Effector memory CD4-positive, alpha-beta T cell (primary cell): ENCODE results near the gene ZNF423.

Source experiments
- DNase-seq, 3 donors: peaks; one replicate each; pipeline ENCODE4 v3.0.0-alpha.2; 2020
- H3K27ac ChIP-seq: 2 replicates; pipeline ENCODE4 v1.7.0; 2013; ENCODE audit warnings: mild to moderate bottlenecking, low read length, moderate library complexity; ENCODE audit not compliant: insufficient read depth, poor library complexity, severe bottlenecking
- H3K27me3 ChIP-seq: replicated peaks from 2 replicates; pipeline ENCODE4 v1.7.0; 2013; ENCODE audit warnings: mild to moderate bottlenecking, low read length; ENCODE audit not compliant: insufficient read depth, control insufficient read depth, poor library complexity, severe bottlenecking
- H3K36me3 ChIP-seq: 2 replicates; pipeline ENCODE4 v1.7.0; 2013; ENCODE audit warnings: mild to moderate bottlenecking, low read length, moderate library complexity; ENCODE audit not compliant: control insufficient read depth, insufficient read depth
- H3K4me1 ChIP-seq: 2 replicates; pipeline ENCODE4 v1.7.0; 2013; ENCODE audit warnings: low read length, mild to moderate bottlenecking; ENCODE audit not compliant: control insufficient read depth, insufficient read depth, poor library complexity, severe bottlenecking
- H3K4me3 ChIP-seq: 2 replicates; pipeline ENCODE4 v1.7.0; 2013; ENCODE audit warnings: low read length, low read depth, mild to moderate bottlenecking; ENCODE audit not compliant: insufficient read depth, poor library complexity, severe bottlenecking
- H3K9me3 ChIP-seq: 2 replicates; pipeline ENCODE4 v1.7.0; 2013; ENCODE audit warnings: mild to moderate bottlenecking, low read length, moderate library complexity; ENCODE audit not compliant: control insufficient read depth

ZNF423 gene

GRCh38 chr16:49723310-49723709 is 132.6 kb downstream of the ZNF423 start:
- H3K4me3 ChIP-seq, result no peak overlapping the region

GRCh38 chr16:49720225-49720624 is 135.7 kb downstream of the ZNF423 start:
- no peak for DNase-seq
- Histone ChIP-seq H3K36me3 (no peaks in the 10 kb centered on the region), H3K9me3 (no peaks in the 10 kb centered on the region), H3K27me3 (no peaks in the 10 kb centered on the region), H3K4me1 (no peaks in the 10 kb centered on the region), H3K27ac (no peak overlapping the region), H3K4me3 (no peak overlapping the region)

More at GRCh38 chr16:49723310-49723709, 132.6 kb downstream of the ZNF423 start:
- H3K4me1 ChIP-seq, result no peaks in the 10 kb centered on the region
- no peak for DNase-seq
- H3K36me3 ChIP-seq, result no peaks in the 10 kb centered on the region
- H3K9me3 ChIP-seq, result no peaks in the 10 kb centered on the region
- H3K27ac ChIP-seq, result no peak overlapping the region
- no peaks in the 10 kb centered on the region for H3K27me3 ChIP-seq

DNA sequence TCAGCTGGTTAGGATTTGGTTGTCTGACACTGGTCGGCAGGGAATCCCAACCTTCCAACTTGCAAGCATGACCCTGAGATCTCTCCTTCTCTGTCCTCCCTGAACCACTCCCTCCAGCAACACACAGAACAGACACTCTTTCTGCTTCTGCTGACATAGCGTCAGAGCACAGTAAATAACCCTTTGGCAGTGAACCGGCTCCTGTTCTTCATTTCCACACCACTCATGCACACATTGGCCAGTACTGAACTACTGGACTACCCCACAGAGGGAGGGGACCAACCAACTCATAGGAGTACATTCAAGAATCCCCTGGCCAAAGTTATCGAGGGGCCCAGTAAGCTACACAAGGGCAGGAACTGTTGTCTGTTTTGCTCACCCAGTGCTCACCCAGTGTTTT is 138.2 kb downstream of the ZNF423 start:
- H3K4me3 ChIP-seq, result no peak overlapping the region
- H3K36me3 ChIP-seq, result no peaks in the 10 kb centered on the region
- no peaks in the 10 kb centered on the region for H3K27me3 ChIP-seq
- H3K27ac ChIP-seq, result no peak overlapping the region
- H3K4me1 ChIP-seq, result no peaks in the 10 kb centered on the region
- no peak for DNase-seq
- no peaks in the 10 kb centered on the region for H3K9me3 ChIP-seq

DNA sequence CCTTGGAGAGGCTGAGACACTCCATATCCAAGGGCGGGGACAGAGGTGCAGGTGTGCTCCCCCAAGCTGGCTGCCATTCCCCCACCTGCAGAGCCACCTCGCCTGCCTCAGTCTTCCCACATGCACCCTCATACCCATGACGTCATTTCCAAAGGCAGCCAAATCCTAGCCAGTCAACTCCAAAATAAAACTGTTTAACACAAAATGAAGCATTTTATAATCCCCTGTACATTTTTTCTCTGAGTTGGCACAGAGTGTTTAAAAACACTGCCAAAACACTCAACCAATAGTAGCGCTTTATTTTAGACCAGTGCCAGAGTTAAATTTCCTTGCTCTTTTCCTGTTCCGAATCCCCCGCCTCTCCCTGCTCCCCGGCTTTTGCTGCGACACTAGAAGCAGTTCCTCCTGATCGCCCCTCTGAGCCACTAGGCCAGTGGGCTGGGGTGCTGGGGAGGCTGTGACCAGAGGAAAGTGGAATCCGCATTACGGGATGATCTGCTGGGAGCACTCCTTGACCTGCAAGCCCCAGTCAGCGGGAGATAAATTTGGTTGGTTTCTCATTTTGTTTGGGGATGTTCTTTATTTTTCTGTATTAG is 139.5 kb downstream of the ZNF423 start:
- Histone ChIP-seq H3K27me3 (no peaks in the 10 kb centered on the region), H3K4me3 (no peak overlapping the region), H3K4me1 (no peaks in the 10 kb centered on the region), H3K27ac (no peak overlapping the region), H3K36me3 (no peaks in the 10 kb centered on the region), H3K9me3 (no peaks in the 10 kb centered on the region)
- DNase-seq, result no peak

DNA sequence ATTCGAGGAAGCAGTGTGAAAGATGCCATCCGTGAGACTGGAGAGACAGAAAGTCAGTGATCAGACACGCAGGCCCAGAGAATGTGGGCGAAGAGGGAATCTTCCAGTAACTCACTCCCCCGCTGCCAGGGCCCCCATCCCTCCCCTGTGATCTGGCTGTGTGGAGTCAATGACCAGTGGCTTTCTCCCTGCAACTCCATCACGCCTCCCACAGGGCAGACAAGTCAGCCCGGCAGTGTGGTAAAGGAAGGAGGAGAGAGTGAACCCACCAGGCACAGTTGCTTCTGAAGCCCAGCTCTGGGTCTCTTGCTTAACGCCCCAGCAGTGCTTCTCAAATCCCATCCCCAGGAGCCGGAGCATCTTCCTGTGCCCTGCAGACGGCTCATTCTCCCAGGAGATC is 142.1 kb downstream of the ZNF423 start:
- DNase-seq, result no peak
- no peaks in the 10 kb centered on the region for H3K27me3 ChIP-seq

DNA sequence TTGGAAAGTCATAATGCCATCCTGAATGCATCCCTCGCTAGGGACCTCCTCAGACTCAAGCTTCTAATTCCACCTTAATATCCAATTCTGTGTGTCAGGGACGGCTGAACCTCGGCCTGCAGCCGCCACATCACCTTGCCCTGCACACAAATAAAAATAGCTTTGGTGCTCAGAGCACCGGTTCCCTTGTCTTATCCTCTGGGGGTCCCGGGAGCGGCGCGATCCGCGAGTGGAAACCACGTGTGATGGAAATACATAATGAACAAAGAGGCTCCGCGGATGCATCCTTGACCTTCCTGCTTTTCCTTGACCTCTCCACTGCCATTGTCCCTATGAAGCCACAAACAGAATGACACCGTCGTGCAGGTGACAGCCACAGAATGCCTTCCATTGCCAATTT is 143.4 kb downstream of the ZNF423 start:
- Histone ChIP-seq H3K9me3 (no peaks in the 10 kb centered on the region), H3K4me3 (no peak overlapping the region), H3K27me3 (no peaks in the 10 kb centered on the region), H3K27ac (no peak overlapping the region), H3K36me3 (no peaks in the 10 kb centered on the region), H3K4me1 (no peaks in the 10 kb centered on the region)
- no peak for DNase-seq

More for the DNA sequence above, 142.1 kb downstream of the ZNF423 start:
- Histone ChIP-seq H3K4me1 (no peaks in the 10 kb centered on the region), H3K27ac (no peak overlapping the region), H3K4me3 (no peak overlapping the region), H3K9me3 (no peaks in the 10 kb centered on the region), H3K36me3 (no peaks in the 10 kb centered on the region)

DNA sequence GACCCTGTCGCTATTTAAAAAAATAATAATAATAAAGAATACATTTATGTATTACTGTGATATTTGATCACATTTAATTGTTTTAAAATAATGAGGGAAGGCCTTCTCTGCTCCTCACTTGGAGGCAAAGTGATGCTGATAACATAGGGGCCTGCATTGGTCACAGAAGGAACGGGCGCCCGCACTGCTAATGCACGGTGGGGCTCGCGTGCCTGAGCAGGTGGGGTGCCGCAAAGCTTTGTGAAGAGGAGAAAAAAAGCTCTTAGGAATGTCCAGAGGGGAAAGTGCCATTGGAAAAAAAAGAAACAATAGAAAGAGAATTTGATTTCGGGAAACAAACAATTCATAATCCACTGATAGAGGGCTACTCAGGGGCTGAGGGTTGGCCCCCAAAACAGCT is 143.8 kb downstream of the ZNF423 start:
- Histone ChIP-seq H3K4me3 (no peak overlapping the region), H3K4me1 (no peaks in the 10 kb centered on the region), H3K9me3 (no peaks in the 10 kb centered on the region), H3K27me3 (no peaks in the 10 kb centered on the region), H3K27ac (no peak overlapping the region), H3K36me3 (no peaks in the 10 kb centered on the region)
- DNase-seq, result no peak

DNA sequence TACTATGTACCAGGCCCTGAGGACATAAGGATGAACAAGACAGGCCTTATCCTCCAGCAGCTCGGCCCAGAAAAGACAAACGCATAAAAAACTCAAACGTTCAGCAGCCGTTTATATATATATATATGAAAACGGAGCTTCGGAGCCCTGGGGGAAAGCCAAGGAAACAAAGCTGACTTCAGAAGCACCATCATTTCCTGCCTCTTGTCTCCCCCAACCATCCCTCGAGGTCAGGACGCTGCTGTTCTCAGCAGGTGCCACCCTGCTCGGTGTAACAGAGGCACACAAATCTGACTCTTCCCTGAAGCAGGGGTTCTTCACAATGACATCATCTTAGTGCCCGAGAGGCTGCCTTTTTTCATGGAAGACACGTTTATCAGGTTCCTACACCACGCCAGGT is 146.9 kb downstream of the ZNF423 start:
- no peak for DNase-seq
- no peaks in the 10 kb centered on the region for H3K27me3 ChIP-seq

GRCh38 chr16:49708491-49708890 is 147.4 kb downstream of the ZNF423 start:
- Histone ChIP-seq H3K27ac (no peak overlapping the region), H3K4me3 (no peak overlapping the region), H3K36me3 (no peaks in the 10 kb centered on the region), H3K9me3 (no peaks in the 10 kb centered on the region), H3K27me3 (no peaks in the 10 kb centered on the region), H3K4me1 (no peaks in the 10 kb centered on the region)
- DNase-seq, result no peak

More for the DNA sequence above, 146.9 kb downstream of the ZNF423 start:
- Histone ChIP-seq H3K9me3 (no peaks in the 10 kb centered on the region), H3K4me3 (no peak overlapping the region), H3K4me1 (no peaks in the 10 kb centered on the region), H3K27ac (no peak overlapping the region), H3K36me3 (no peaks in the 10 kb centered on the region)

GRCh38 chr16:49706620-49707355 is 149.1 kb downstream of the ZNF423 start:
- H3K4me1 ChIP-seq, result no peaks in the 10 kb centered on the region
- no peak for DNase-seq
- H3K27ac ChIP-seq, result no peak overlapping the region
- no peaks in the 10 kb centered on the region for H3K9me3 ChIP-seq
- no peak overlapping the region for H3K4me3 ChIP-seq
- H3K27me3 ChIP-seq, result no peaks in the 10 kb centered on the region
- no peaks in the 10 kb centered on the region for H3K36me3 ChIP-seq
